ENCODE data around the gene HECW1. TPM values are rescaled to one million over a fixed set of nuclear protein-coding genes. Genes with fewer than 3 reads are reported as not detected.
"Not testable (repeated sequence)": the region's sequence is repeated elsewhere in the genome, so short reads cannot be mapped to it uniquely, and the experiment has no call there.

The HECW1 gene
- total and polyA plus RNA-seq, 8 donors, result 0.29 to 5.1 (median 3.2) TPM

- DNase-seq, result no peak
- no peaks in the 10 kb centered on the region for H3K9me3 ChIP-seq
- no peak overlapping the region for H3K27ac ChIP-seq
- peaks cover 0 to 8% of the 10 kb centered on the region in 2 donors for H3K4me1 ChIP-seq
- peaks cover 7 to 13% of the 10 kb centered on the region in 2 donors for H3K27me3 ChIP-seq
- no peaks in the 10 kb centered on the region for H3K36me3 ChIP-seq
- TF ChIP-seq CTCF (IDR thresholded peaks at IDR 0.05), result no peak
- intact Hi-C loops (cut with DNase I), result no loop called here
- ATAC-seq, result peak; percentile 67
- H3K4me3 ChIP-seq, result no peak overlapping the region
Measured at GRCh38 chr7:43577485-43577951, 465.1 kb downstream of the HECW1 start.

GRCh38 chr7:43582503-43583423, 470.3 kb downstream of the HECW1 start, which contains the start of gene STK17A:
STK17A (plus strand) TSS chr7:43583108; CDS start chr7:43583244, 136 bp downstream.
- peak; percentile 83 to 99 (median 94) for DNase-seq
- no peaks in the 10 kb centered on the region for H3K9me3 ChIP-seq
- peaks cover 7 to 13% of the 10 kb centered on the region in 2 donors for H3K27me3 ChIP-seq
- peak within 1 kb of the TSS; percentile 91 to 92 for H3K27ac ChIP-seq
- peak within 1 kb of the TSS; percentile 86 to 90 for H3K4me3 ChIP-seq
- intact Hi-C loops (cut with DNase I), result loop anchor here in 1 of 2 donors (2.0 to 10.0 kb wide), 2 partner anchors 116 to 262 kb away; no protein-coding TSS in a partner anchor
- no peaks in the 10 kb centered on the region for H3K36me3 ChIP-seq
- ATAC-seq, result peak; percentile 96
- TF ChIP-seq CTCF (IDR thresholded peaks at IDR 0.05), result peak; percentile 97
- H3K4me1 ChIP-seq, result peaks cover 4 to 34% of the 10 kb centered on the region in 2 donors

GRCh38 chr7:43583424-43584194, 471.2 kb downstream of the HECW1 start:
- Histone ChIP-seq H3K4me3 (peak overlapping the region; percentile 86 to 90), H3K36me3 (no peaks in the 10 kb centered on the region)

GRCh38 chr7:43584195-43584586, 471.7 kb downstream of the HECW1 start:
- Histone ChIP-seq H3K36me3 (no peaks in the 10 kb centered on the region), H3K27me3 (peaks cover 7 to 13% of the 10 kb centered on the region in 2 donors), H3K9me3 (no peaks in the 10 kb centered on the region), H3K4me1 (peaks cover 4 to 43% of the 10 kb centered on the region in 2 donors), H3K27ac (peak overlapping the region; percentile 91 to 92), H3K4me3 (peak overlapping the region; percentile 86 to 90)
- DNase-seq (peak in 2 of 4 donors; percentile 28 to 52), ATAC-seq (peak; percentile 8)
- TF ChIP-seq CTCF (IDR thresholded peaks at IDR 0.05), result no peak
- intact Hi-C loops (cut with DNase I), result loop anchor here in 1 of 2 donors (10.0 kb wide), 1 partner anchor 261 kb away; no protein-coding TSS in a partner anchor

More at GRCh38 chr7:43583424-43584194, 471.2 kb downstream of the HECW1 start:
- ATAC-seq, result peak; percentile 44
- Histone ChIP-seq H3K9me3 (no peaks in the 10 kb centered on the region), H3K27ac (peak overlapping the region; percentile 91 to 92), H3K4me1 (peaks cover 4 to 37% of the 10 kb centered on the region in 2 donors), H3K27me3 (peaks cover 7 to 13% of the 10 kb centered on the region in 2 donors)
- TF ChIP-seq CTCF (IDR thresholded peaks at IDR 0.05), result no peak
- peak; percentile 52 to 94 (median 74) for DNase-seq
- intact Hi-C loops (cut with DNase I), result loop anchor here in 1 of 2 donors (2.0 to 10.0 kb wide), 2 partner anchors 115 to 261 kb away; no protein-coding TSS in a partner anchor

GRCh38 chr7:43584733-43585132, 472.3 kb downstream of the HECW1 start:
- H3K9me3 ChIP-seq, DNase-seq, H3K36me3 ChIP-seq, ATAC-seq: not testable (repeated sequence)
- intact Hi-C loops (cut with DNase I), result loop anchor here in 1 of 2 donors (10.0 kb wide), 1 partner anchor 260 kb away; no protein-coding TSS in a partner anchor
- peak overlapping the region; percentile 91 to 92 for H3K27ac ChIP-seq
- H3K4me1 ChIP-seq, result peaks cover 4 to 47% of the 10 kb centered on the region in 2 donors
- H3K27me3 ChIP-seq, result peaks cover 7 to 12% of the 10 kb centered on the region in 2 donors
- H3K4me3 ChIP-seq, result peak overlapping the region; percentile 86 to 90

Data from left lung (tissue), 10 donors.